DMS114 treated with DMSO at 0.1 percent for 48 hours (cell line): ENCODE measurements around the gene RSPO1.

ENCODE experiments used
- DNase-seq: peaks from one replicate; lab custom pipeline; 2025; ENCODE audit not compliant: unreplicated experiment; lab: John Stamatoyannopoulos, UW

The RSPO1 gene

DNA sequence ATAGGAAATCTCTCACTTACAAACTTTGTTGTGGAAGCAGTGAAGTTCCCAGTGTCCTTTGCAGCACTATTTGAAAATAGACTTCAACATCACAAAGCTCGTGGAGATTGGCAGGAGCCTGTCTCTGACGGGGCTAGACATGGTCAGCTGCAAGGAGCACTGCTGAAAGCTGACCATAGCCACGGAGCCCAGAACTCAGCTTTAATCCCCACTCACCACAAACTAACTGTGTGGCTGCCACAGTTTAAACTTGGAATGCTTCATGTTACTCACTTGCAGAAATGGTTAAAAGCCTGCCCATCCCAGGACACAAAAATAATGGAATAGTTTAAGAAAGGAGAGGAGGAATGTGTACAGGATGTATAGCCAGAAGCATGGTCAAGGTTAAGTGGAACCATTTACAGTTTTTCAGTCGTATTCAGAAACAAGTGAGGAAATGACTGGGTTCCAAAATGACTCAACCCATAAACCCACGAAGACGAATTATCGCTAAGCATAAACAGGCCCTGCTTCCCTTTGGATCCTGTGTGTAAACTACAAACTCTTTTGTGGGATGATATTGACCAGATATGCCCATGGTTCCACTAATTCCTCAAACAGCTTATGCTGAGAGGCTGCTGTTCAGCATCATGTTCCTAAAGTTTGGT is 59.7 kb downstream of the RSPO1 start:
- no peak for DNase-seq

DNA sequence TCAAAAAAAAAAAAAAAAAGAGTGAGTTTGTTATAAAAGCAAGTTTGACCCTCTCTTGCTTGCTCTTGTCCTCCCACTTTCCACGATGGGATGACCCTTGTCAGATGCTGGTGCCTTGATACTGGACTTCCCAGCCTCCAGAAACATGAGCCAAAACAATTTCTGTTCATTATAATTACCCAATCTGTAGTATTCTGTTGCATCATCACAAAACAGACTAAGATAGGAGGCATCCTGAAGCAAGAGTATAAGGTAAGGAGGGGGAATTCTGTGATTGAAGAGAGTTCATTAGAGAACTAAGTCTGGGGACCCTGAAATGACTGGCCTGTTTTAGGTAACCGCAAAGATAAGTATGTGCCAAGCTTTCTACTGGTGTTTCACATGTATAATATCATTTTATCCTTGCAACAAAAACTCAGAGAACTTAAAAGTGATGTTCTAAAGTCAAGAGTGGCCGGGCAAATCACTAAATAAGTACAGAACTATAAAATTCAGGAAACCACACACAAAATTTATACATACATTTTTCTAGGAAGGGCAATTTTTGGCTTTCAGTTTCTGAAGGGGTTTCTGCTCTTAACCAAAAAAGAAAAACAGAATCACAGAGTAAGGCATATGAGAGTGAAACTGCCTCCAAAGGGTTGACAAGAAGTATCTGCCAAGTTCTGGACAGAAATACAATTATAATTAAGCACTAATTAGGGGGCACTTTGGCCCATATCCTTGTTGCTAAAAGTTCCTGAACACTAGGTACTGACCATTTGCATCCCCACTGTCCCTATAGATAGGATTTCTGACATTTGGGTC is 64.0 kb downstream of the RSPO1 start:
- DNase-seq = no peak

DNA sequence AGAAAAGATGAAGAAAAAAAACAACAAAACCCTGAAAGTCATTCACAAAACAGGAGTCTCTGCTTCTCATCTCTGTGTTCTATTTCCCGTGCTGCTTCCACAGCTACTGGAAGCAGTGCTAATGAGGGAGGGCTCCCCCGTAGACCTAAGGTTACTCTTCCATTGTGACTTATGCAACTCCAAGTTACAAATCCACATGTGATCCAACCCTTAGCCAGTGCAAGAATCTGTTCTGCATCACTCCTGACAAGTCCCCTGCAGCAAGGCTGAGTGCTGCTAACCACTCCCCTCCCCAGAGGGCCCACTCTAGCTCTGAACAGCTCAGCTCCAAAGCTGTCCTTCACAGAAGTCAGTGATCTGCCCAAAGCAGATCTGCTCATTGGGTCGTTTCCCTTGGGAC is 67.7 kb downstream of the RSPO1 start:
- DNase-seq = no peak

DNA sequence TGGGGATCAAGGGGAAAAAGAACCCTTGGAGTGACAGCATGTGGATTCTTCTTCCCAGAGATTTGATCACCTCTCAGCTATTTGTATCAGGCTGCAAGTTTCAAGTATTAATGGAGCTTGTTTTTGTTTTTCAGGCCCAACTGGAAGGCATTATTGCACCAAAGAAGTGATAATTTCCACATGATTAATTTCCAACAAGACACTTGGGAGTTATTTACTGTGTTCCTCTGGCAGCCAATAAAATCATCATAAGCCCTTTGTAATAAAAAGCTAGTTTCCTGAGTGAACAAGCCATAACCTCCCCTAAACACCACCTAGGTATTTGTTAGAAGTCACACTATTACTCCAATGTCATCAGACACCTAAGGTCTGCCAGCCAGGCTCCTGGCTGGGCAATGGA is 69.8 kb downstream of the RSPO1 start:
- no peak for DNase-seq

DNA sequence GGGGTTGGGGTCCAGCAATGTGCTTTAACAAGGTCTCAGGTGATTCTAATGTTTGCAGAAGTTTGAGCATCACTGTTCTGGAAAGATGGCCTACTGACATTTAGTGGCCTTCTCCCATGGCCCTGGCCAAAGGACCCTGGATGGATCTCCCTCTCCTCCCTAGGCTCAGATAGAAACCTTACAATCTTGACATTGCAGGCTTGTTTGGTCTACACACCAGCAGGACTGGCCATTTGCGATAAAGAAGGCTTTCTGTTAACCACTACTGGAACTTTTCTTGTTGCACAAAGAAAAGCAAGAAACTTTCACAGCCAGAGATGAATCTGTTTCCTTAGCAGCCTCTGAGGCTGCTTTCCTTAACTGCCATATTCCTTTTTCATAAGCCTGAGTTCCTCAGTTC is 71.7 kb downstream of the RSPO1 start:
- DNase-seq = no peak
